Lung (tissue), 12 donors: Measurements from ENCODE around the gene MAN2A1. TPM values are rescaled to one million over a fixed set of nuclear protein-coding genes. Genes with fewer than 3 reads are reported as not detected.
A peak's percentile ranks its signal among the peaks of the same experiment; 100 is the strongest.

Source experiments
- ATAC-seq: fragments of 200-7000 bp; cut with Tn5 transposase; one replicate; pipeline ENCODE4 v1.9.1; 2020; ENCODE audit warnings: moderate number of reproducible peaks; ENCODE audit not compliant: insufficient read depth, low FRiP score
- DNase-seq, 3 donors: peaks; one replicate each; pipeline ENCODE4 v3.0.0-alpha.2; 2013 to 2017
- H3K27ac ChIP-seq, 2 donors: one replicate each; pipeline ENCODE4 v1.5.1; 2013; ENCODE audit warnings: mild to moderate bottlenecking in 2 of 2, moderate library complexity in 2 of 2, control low read depth in 1 of 2, inconsistent platforms in 1 of 2, low read depth in 1 of 2, low read length in 1 of 2
- H3K27me3 ChIP-seq, 3 donors: one replicate each; pipeline ENCODE4 v1.5.1; 2013; ENCODE audit warnings: low read length in 2 of 3; ENCODE audit not compliant: control insufficient read depth in 3 of 3, insufficient read depth in 3 of 3
- H3K36me3 ChIP-seq, 4 donors: one replicate each; pipeline ENCODE4 v1.5.1; 2013; ENCODE audit warnings: low read length in 4 of 4, mild to moderate bottlenecking in 1 of 4, moderate library complexity in 1 of 4; ENCODE audit not compliant: control insufficient read depth in 4 of 4, insufficient read depth in 4 of 4
- H3K4me1 ChIP-seq, 5 donors: one replicate each; pipeline ENCODE4 v1.5.1; 2013; ENCODE audit warnings: low read length in 5 of 5, mild to moderate bottlenecking in 2 of 5, moderate library complexity in 1 of 5; ENCODE audit not compliant: control insufficient read depth in 5 of 5, insufficient read depth in 5 of 5
- H3K4me3 ChIP-seq: one replicate; pipeline ENCODE4 v1.5.1; 2013; ENCODE audit warnings: mild to moderate bottlenecking, control low read depth, moderate library complexity
- H3K9ac ChIP-seq, 2 donors: one replicate each; pipeline ENCODE4 v1.5.1; 2013; ENCODE audit warnings: low read length in 2 of 2, control low read depth in 1 of 2; ENCODE audit not compliant: insufficient read depth in 1 of 2
- H3K9me3 ChIP-seq, 4 donors: one replicate each; pipeline ENCODE4 v1.5.1; 2013; ENCODE audit warnings: low read length in 3 of 4, mild to moderate bottlenecking in 1 of 4, moderate library complexity in 1 of 4; ENCODE audit not compliant: control insufficient read depth in 4 of 4, insufficient read depth in 3 of 4
- CTCF ChIP-seq: IDR thresholded peaks from 2 replicates; pipeline ENCODE4 v1.5.1; 2012; ENCODE audit warnings: mild to moderate bottlenecking; ENCODE audit errors: control extremely low read depth, extremely low read depth
- WGBS, 2 donors: extraction: QIAGEN DNeasy Blood & Tissue Kit; methylation state at CpG; one replicate each; pipeline ENCODE4 v1.1.7; 2013; 5-methylcytosine and 5-hydroxymethylcytosine counted together
- polyA plus RNA-seq, 2 donors: library from polyadenylated mRNA; stranded (reverse); fragments of 200-250 nt; gene quantifications; one replicate each; pipeline ENCODE4 v1.2.1, GENCODE V29; 2013
- total RNA-seq, 2 donors: library from RNA; depleted of rRNA in 1 of 2; stranded (reverse); fragments of >200 nt in 1 of 2; gene quantifications; one replicate each; pipeline ENCODE4 v1.2.1, GENCODE V29; 2014 to 2021
- donor health status: control.
- donor health status: control.
- donor health status: Bipolar disorder and iron deficiency.
- donor health status: healthy.
- donor health status: DM: yes; HTN: yes; CAD: no.

MAN2A1 gene
- total and polyA plus RNA-seq, 4 donors: 7.8 to 65.1 (median 25.3) TPM

GRCh38 chr5:109654455-109654854 lies 35.3 kb upstream of the MAN2A1 start:
- DNase-seq (no peak), ATAC-seq (no peak)
- no peaks in the 10 kb centered on the region for H3K36me3 ChIP-seq
- H3K27me3 ChIP-seq: no peaks in the 10 kb centered on the region
- no peaks in the 10 kb centered on the region for H3K9me3 ChIP-seq
- no peak overlapping the region for H3K4me3 ChIP-seq
- WGBS, 2 donors: 72 to 75% methylated on average over 6 of the region's 6 CpGs
- no peak overlapping the region for H3K9ac ChIP-seq
- H3K27ac ChIP-seq: no peak overlapping the region
- TF ChIP-seq CTCF: no peak
- peaks cover 0 to 9% (median 0%) of the 10 kb centered on the region in 5 donors for H3K4me1 ChIP-seq

GRCh38 chr5:109655841-109656240 lies 33.9 kb upstream of the MAN2A1 start:
- H3K9me3 ChIP-seq: no peaks in the 10 kb centered on the region
- no peaks in the 10 kb centered on the region for H3K36me3 ChIP-seq
- H3K27me3 ChIP-seq: no peaks in the 10 kb centered on the region
- 88 to 89% methylated on average over 2 of the region's 2 CpGs for WGBS, 2 donors
- H3K4me1 ChIP-seq: peaks cover 0 to 6% (median 0%) of the 10 kb centered on the region in 5 donors
- no peak overlapping the region for H3K27ac ChIP-seq
- no peak overlapping the region for H3K9ac ChIP-seq
- DNase-seq (no peak), ATAC-seq (no peak)
- TF ChIP-seq CTCF: no peak
- H3K4me3 ChIP-seq: no peak overlapping the region

GRCh38 chr5:109656829-109657228 lies 32.9 kb upstream of the MAN2A1 start:
- Histone ChIP-seq H3K9me3 (no peaks in the 10 kb centered on the region), H3K27ac (no peak overlapping the region), H3K4me1 (peaks cover 0 to 6% (median 0%) of the 10 kb centered on the region in 5 donors), H3K9ac (no peak overlapping the region), H3K27me3 (no peaks in the 10 kb centered on the region), H3K36me3 (no peaks in the 10 kb centered on the region), H3K4me3 (no peak overlapping the region)
- no peak for TF ChIP-seq CTCF
- WGBS, 2 donors: 17 to 50% methylated on average over 4 of the region's 4 CpGs
- peak in 2 of 3 donors; percentile 40 to 53 for DNase-seq
- ATAC-seq: peak; percentile 57

GRCh38 chr5:109659901-109660300 lies 29.8 kb upstream of the MAN2A1 start:
- no peaks in the 10 kb centered on the region for H3K27me3 ChIP-seq
- 95 to 100% methylated on average over 1 of the region's 1 CpG for WGBS, 2 donors

More at GRCh38 chr5:109659901-109660300, 29.8 kb upstream of the MAN2A1 start:
- Histone ChIP-seq H3K4me3 (no peak overlapping the region), H3K36me3 (no peaks in the 10 kb centered on the region), H3K9me3 (no peaks in the 10 kb centered on the region), H3K4me1 (no peaks in the 10 kb centered on the region), H3K9ac (no peak overlapping the region), H3K27ac (no peak overlapping the region)
- ATAC-seq: no peak
- no peak for DNase-seq
- no peak for TF ChIP-seq CTCF
